ENCODE measurements around the gene ALPK3. TPM values are rescaled to one million over a fixed set of nuclear protein-coding genes. Genes with fewer than 3 reads are reported as not detected.

Gene ALPK3
- total and polyA plus RNA-seq, 10 of the 15 experiments (the other 5 are each of a cell fraction or from before 2014, with no cell fraction given): under 0.01 to 0.05 (median 0.02) TPM; not detected in 6

- no peak for TF ChIP-seq ZNF274 (IDR thresholded peaks at IDR 0.05; ENCODE audit: insufficient read depth, insufficient read length)
- TF ChIP-seq, protein P1, sequence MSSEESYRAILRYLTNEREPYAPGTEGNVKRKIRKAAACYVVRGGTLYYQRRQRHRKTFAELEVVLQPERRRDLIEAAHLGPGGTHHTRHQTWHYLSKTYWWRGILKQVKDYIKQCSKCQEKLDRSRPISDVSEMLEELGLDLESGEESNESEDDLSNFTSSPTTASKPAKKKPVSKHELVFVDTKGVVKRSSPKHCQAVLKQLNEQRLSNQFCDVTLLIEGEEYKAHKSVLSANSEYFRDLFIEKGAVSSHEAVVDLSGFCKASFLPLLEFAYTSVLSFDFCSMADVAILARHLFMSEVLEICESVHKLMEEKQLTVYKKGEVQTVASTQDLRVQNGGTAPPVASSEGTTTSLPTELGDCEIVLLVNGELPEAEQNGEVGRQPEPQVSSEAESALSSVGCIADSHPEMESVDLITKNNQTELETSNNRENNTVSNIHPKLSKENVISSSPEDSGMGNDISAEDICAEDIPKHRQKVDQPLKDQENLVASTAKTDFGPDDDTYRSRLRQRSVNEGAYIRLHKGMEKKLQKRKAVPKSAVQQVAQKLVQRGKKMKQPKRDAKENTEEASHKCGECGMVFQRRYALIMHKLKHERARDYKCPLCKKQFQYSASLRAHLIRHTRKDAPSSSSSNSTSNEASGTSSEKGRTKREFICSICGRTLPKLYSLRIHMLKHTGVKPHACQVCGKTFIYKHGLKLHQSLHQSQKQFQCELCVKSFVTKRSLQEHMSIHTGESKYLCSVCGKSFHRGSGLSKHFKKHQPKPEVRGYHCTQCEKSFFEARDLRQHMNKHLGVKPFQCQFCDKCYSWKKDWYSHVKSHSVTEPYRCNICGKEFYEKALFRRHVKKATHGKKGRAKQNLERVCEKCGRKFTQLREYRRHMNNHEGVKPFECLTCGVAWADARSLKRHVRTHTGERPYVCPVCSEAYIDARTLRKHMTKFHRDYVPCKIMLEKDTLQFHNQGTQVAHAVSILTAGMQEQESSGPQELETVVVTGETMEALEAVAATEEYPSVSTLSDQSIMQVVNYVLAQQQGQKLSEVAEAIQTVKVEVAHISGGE (CRISPR knock-in tag; IDR thresholded peaks at IDR 0.05): no peak
- TF ChIP-seq MYC (IDR thresholded peaks at IDR 0.05; ENCODE audit: insufficient read depth, insufficient read length, insufficient replicate concordance, low read length, severe bottlenecking): no peak
- TF ChIP-seq CUX1 (IDR thresholded peaks at IDR 0.05; ENCODE audit: insufficient replicate concordance, low read depth, low read length): no peak
- TF ChIP-seq NBN (IDR thresholded peaks at IDR 0.05): no peak
- TF ChIP-seq, protein P2, sequence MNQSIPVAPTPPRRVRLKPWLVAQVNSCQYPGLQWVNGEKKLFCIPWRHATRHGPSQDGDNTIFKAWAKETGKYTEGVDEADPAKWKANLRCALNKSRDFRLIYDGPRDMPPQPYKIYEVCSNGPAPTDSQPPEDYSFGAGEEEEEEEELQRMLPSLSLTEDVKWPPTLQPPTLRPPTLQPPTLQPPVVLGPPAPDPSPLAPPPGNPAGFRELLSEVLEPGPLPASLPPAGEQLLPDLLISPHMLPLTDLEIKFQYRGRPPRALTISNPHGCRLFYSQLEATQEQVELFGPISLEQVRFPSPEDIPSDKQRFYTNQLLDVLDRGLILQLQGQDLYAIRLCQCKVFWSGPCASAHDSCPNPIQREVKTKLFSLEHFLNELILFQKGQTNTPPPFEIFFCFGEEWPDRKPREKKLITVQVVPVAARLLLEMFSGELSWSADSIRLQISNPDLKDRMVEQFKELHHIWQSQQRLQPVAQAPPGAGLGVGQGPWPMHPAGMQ (IDR thresholded peaks at IDR 0.05; ENCODE audit: borderline replicate concordance): no peak
- TF ChIP-seq RFX5 (IDR thresholded peaks at IDR 0.05; ENCODE audit: low read depth, low read length): no peak
- no peak for TF ChIP-seq MTA3 (IDR thresholded peaks at IDR 0.05; ENCODE audit: borderline replicate concordance, low read length)
- TF ChIP-seq ZNF24 (IDR thresholded peaks at IDR 0.05): no peak
- TF ChIP-seq TARDBP (IDR thresholded peaks at IDR 0.05; ENCODE audit: borderline replicate concordance): no peak
- TF ChIP-seq EGR1 (IDR thresholded peaks at IDR 0.05; ENCODE audit: borderline replicate concordance in 1 of 2, low read depth in 2 of 2, low read length in 2 of 2): no peak
These were observed 105.4 kb downstream of the ALPK3 start (continued) for GRCh38 chr15:84922530-84922929.

Small RNA genes within 50 kb of the gene (small RNA-seq; reads per million reads assigned to genes)
- not detected for gene RF00402

Other genes starting within 250 kb of the ALPK3 start
- gene ZSCAN2, start 216.3 kb upstream of the ALPK3 start, total RNA-seq (2014; rRNA removed): 10.6 and 13.2 TPM in 2 replicates
- gene ZSCAN2, start 216.3 kb upstream of the ALPK3 start, total RNA-seq (2014; rRNA removed; fragmentation: Illumina TruSeq; extraction: Trizol): 8.0 and 9.5 TPM in 2 replicates
- 9.1 and 11.3 TPM in 2 replicates for gene ZSCAN2, start 216.3 kb upstream of the ALPK3 start, total RNA-seq (2021)
- gene ZSCAN2, start 216.3 kb upstream of the ALPK3 start, polyA plus RNA-seq (2011; rRNA removed): 8.5 and 11.5 TPM in 2 replicates
- 5.5 and 7.6 TPM in 2 replicates for gene ZSCAN2, start 216.3 kb upstream of the ALPK3 start, polyA plus RNA-seq (2014; fragmentation: Illumina TruSeq; extraction: Trizol)
- gene ZSCAN2, start 216.3 kb upstream of the ALPK3 start, polyA plus RNA-seq (2014; fragmentation: Nextera tagmentation; extraction: Ambion mirVana): 1 to 10 TPM; 2.7 to 3.0 TPM
- 12.2 and 13.4 TPM in 2 replicates for gene ZSCAN2, start 216.3 kb upstream of the ALPK3 start, polyA plus RNA-seq (2014; rRNA removed)
- 1 to 10 TPM; 7.0 to 7.6 TPM for gene ZSCAN2, start 216.3 kb upstream of the ALPK3 start, polyA plus RNA-seq (2016; fragmentation: Nextera tagmentation; extraction: Ambion mirVana)
- 15.4 and 16.4 TPM in 2 replicates for gene WDR73, start 163.1 kb upstream of the ALPK3 start, total RNA-seq (2014; rRNA removed)
- 11.5 and 14.9 TPM in 2 replicates for gene WDR73, start 163.1 kb upstream of the ALPK3 start, total RNA-seq (2014; rRNA removed; fragmentation: Illumina TruSeq; extraction: Trizol)
- 13.6 and 21.6 TPM in 2 replicates for gene WDR73, start 163.1 kb upstream of the ALPK3 start, total RNA-seq (2021)
- 9.6 and 12.0 TPM in 2 replicates for gene WDR73, start 163.1 kb upstream of the ALPK3 start, polyA plus RNA-seq (2011; rRNA removed)
- 17.3 and 17.5 TPM in 2 replicates for gene WDR73, start 163.1 kb upstream of the ALPK3 start, polyA plus RNA-seq (2014; fragmentation: Illumina TruSeq; extraction: Trizol)
- gene WDR73, start 163.1 kb upstream of the ALPK3 start, polyA plus RNA-seq (2014; fragmentation: Nextera tagmentation; extraction: Ambion mirVana): 1 to 10 TPM; 4.4 to 7.0 TPM
- 19.9 and 20.3 TPM in 2 replicates for gene WDR73, start 163.1 kb upstream of the ALPK3 start, polyA plus RNA-seq (2014; rRNA removed)
- 10 to 100 TPM; 25.4 to 25.6 TPM for gene WDR73, start 163.1 kb upstream of the ALPK3 start, polyA plus RNA-seq (2016; fragmentation: Nextera tagmentation; extraction: Ambion mirVana)
- gene NMB, start 159.2 kb upstream of the ALPK3 start, total RNA-seq (2014; rRNA removed): 2.5 and 4.1 TPM in 2 replicates
- gene NMB, start 159.2 kb upstream of the ALPK3 start, total RNA-seq (2014; rRNA removed; fragmentation: Illumina TruSeq; extraction: Trizol): 0.67 and 1.8 TPM in 2 replicates
- 1.3 and 2.8 TPM in 2 replicates for gene NMB, start 159.2 kb upstream of the ALPK3 start, total RNA-seq (2021)
- gene NMB, start 159.2 kb upstream of the ALPK3 start, polyA plus RNA-seq (2011; rRNA removed): 0.62 and 0.76 TPM in 2 replicates
- gene NMB, start 159.2 kb upstream of the ALPK3 start, polyA plus RNA-seq (2014; fragmentation: Illumina TruSeq; extraction: Trizol): 0.76 and 0.81 TPM in 2 replicates
- gene NMB, start 159.2 kb upstream of the ALPK3 start, polyA plus RNA-seq (2014; fragmentation: Nextera tagmentation; extraction: Ambion mirVana): under 1 TPM; 0.32 to 0.91 TPM
- 2.9 and 3.6 TPM in 2 replicates for gene NMB, start 159.2 kb upstream of the ALPK3 start, polyA plus RNA-seq (2014; rRNA removed)
- 1 to 10 TPM; 2.2 to 2.7 TPM for gene NMB, start 159.2 kb upstream of the ALPK3 start, polyA plus RNA-seq (2016; fragmentation: Nextera tagmentation; extraction: Ambion mirVana)
- gene SEC11A, start 101.2 kb upstream of the ALPK3 start, total RNA-seq (2014; rRNA removed): 99.2 and 137 TPM in 2 replicates
- 137 and 141 TPM in 2 replicates for gene SEC11A, start 101.2 kb upstream of the ALPK3 start, total RNA-seq (2014; rRNA removed; fragmentation: Illumina TruSeq; extraction: Trizol)
- 106 and 109 TPM in 2 replicates for gene SEC11A, start 101.2 kb upstream of the ALPK3 start, total RNA-seq (2021)
- gene SEC11A, start 101.2 kb upstream of the ALPK3 start, polyA plus RNA-seq (2011; rRNA removed): 145 and 237 TPM in 2 replicates
- 153 and 210 TPM in 2 replicates for gene SEC11A, start 101.2 kb upstream of the ALPK3 start, polyA plus RNA-seq (2014; fragmentation: Illumina TruSeq; extraction: Trizol)
- 100 to 1,000 TPM; 132 to 152 TPM for gene SEC11A, start 101.2 kb upstream of the ALPK3 start, polyA plus RNA-seq (2014; fragmentation: Nextera tagmentation; extraction: Ambion mirVana)
- gene SEC11A, start 101.2 kb upstream of the ALPK3 start, polyA plus RNA-seq (2014; rRNA removed): 149 and 159 TPM in 2 replicates
- gene SEC11A, start 101.2 kb upstream of the ALPK3 start, polyA plus RNA-seq (2016; fragmentation: Nextera tagmentation; extraction: Ambion mirVana): 100 to 1,000 TPM; 131 to 147 TPM
- gene ZNF592, start 68.8 kb upstream of the ALPK3 start, total RNA-seq (2014; rRNA removed): 6.7 and 8.2 TPM in 2 replicates
- 7.0 and 7.8 TPM in 2 replicates for gene ZNF592, start 68.8 kb upstream of the ALPK3 start, total RNA-seq (2014; rRNA removed; fragmentation: Illumina TruSeq; extraction: Trizol)
- gene ZNF592, start 68.8 kb upstream of the ALPK3 start, total RNA-seq (2021): 20.3 and 23.7 TPM in 2 replicates
- 3.5 and 6.9 TPM in 2 replicates for gene ZNF592, start 68.8 kb upstream of the ALPK3 start, polyA plus RNA-seq (2011; rRNA removed)
- gene ZNF592, start 68.8 kb upstream of the ALPK3 start, polyA plus RNA-seq (2014; fragmentation: Illumina TruSeq; extraction: Trizol): 10.9 and 14.4 TPM in 2 replicates
- 1 to 10 TPM in 1 of 2 experiments, under 1 TPM in 1; 0.95 to 1.3 TPM for gene ZNF592, start 68.8 kb upstream of the ALPK3 start, polyA plus RNA-seq (2014; fragmentation: Nextera tagmentation; extraction: Ambion mirVana)
- gene ZNF592, start 68.8 kb upstream of the ALPK3 start, polyA plus RNA-seq (2014; rRNA removed): 13.5 and 16.0 TPM in 2 replicates
- gene ZNF592, start 68.8 kb upstream of the ALPK3 start, polyA plus RNA-seq (2016; fragmentation: Nextera tagmentation; extraction: Ambion mirVana): 10 to 100 TPM in 1 of 2 experiments, 1 to 10 TPM in 1; 9.0 to 10.7 TPM
- gene SLC28A1, start 67.3 kb downstream of the ALPK3 start, total RNA-seq (2014; rRNA removed): not detected in 2 replicates
- not detected in 2 replicates for gene SLC28A1, start 67.3 kb downstream of the ALPK3 start, total RNA-seq (2014; rRNA removed; fragmentation: Illumina TruSeq; extraction: Trizol)
- not detected in 2 replicates for gene SLC28A1, start 67.3 kb downstream of the ALPK3 start, total RNA-seq (2021)
- not detected in 2 replicates for gene SLC28A1, start 67.3 kb downstream of the ALPK3 start, polyA plus RNA-seq (2011; rRNA removed)
- gene SLC28A1, start 67.3 kb downstream of the ALPK3 start, polyA plus RNA-seq (2014; fragmentation: Illumina TruSeq; extraction: Trizol): not detected in 2 replicates
- gene SLC28A1, start 67.3 kb downstream of the ALPK3 start, polyA plus RNA-seq (2014; fragmentation: Nextera tagmentation; extraction: Ambion mirVana): not detected
- gene SLC28A1, start 67.3 kb downstream of the ALPK3 start, polyA plus RNA-seq (2014; rRNA removed): not detected in 2 replicates
- not detected for gene SLC28A1, start 67.3 kb downstream of the ALPK3 start, polyA plus RNA-seq (2016; fragmentation: Nextera tagmentation; extraction: Ambion mirVana)
- gene PDE8A, start 164.5 kb downstream of the ALPK3 start, total RNA-seq (2014; rRNA removed): 26.2 and 37.3 TPM in 2 replicates
- 28.3 and 29.1 TPM in 2 replicates for gene PDE8A, start 164.5 kb downstream of the ALPK3 start, total RNA-seq (2014; rRNA removed; fragmentation: Illumina TruSeq; extraction: Trizol)
- gene PDE8A, start 164.5 kb downstream of the ALPK3 start, total RNA-seq (2021): 26.8 and 28.4 TPM in 2 replicates
- 69.2 and 83.5 TPM in 2 replicates for gene PDE8A, start 164.5 kb downstream of the ALPK3 start, polyA plus RNA-seq (2011; rRNA removed)
- gene PDE8A, start 164.5 kb downstream of the ALPK3 start, polyA plus RNA-seq (2014; fragmentation: Illumina TruSeq; extraction: Trizol): 33.9 and 51.0 TPM in 2 replicates
- gene PDE8A, start 164.5 kb downstream of the ALPK3 start, polyA plus RNA-seq (2014; fragmentation: Nextera tagmentation; extraction: Ambion mirVana): 1 to 10 TPM; 6.7 to 9.9 TPM
- 31.1 and 39.9 TPM in 2 replicates for gene PDE8A, start 164.5 kb downstream of the ALPK3 start, polyA plus RNA-seq (2014; rRNA removed)
- gene PDE8A, start 164.5 kb downstream of the ALPK3 start, polyA plus RNA-seq (2016; fragmentation: Nextera tagmentation; extraction: Ambion mirVana): 10 to 100 TPM; 12.0 to 14.8 TPM

Measured in GM12878 (cell line).